Measurements from ENCODE around the gene SLC5A5. TPM values are rescaled to one million over a fixed set of nuclear protein-coding genes. Genes with fewer than 3 reads are reported as not detected.

The SLC5A5 gene
- total RNA-seq, 3 donors from 2014 or later (not counting 1 experiment from before 2014, with no cell fraction given), result 0.25 to 0.43 (median 0.26) TPM

- WGBS (ENCODE audit: insufficient coverage), result 89% methylated on average over 16 of the region's 16 CpGs
- Histone ChIP-seq H3K27ac (ENCODE audit: low read length) (no peak overlapping the region), H3K36me3 (ENCODE audit: control insufficient read depth, insufficient read depth, low read length) (no peaks in the 10 kb centered on the region), H3K4me3 (ENCODE audit: low read length) (no peak overlapping the region), H3K4me1 (ENCODE audit: control insufficient read depth, insufficient read depth, low read length) (peaks cover 16% of the 10 kb centered on the region), H3K27me3 (ENCODE audit: control insufficient read depth, insufficient read depth, low read length) (peaks cover 7% of the 10 kb centered on the region), H3K9me3 (ENCODE audit: control insufficient read depth, insufficient read depth, low read length) (no peaks in the 10 kb centered on the region)
- Mint-ChIP-seq H3K36me3 (no peaks in the 10 kb centered on the region), H3K4me1 (peaks cover 0 to 8% of the 10 kb centered on the region in 2 donors), H3K27me3 (ENCODE audit: low read depth in 2 of 2) (peaks cover 0 to 3% of the 10 kb centered on the region in 2 donors), H3K4me3 (no peak overlapping the region), H3K9me3 (no peaks in the 10 kb centered on the region), H3K27ac (no peak overlapping the region)
- no peak for DNase-seq
- intact Hi-C loops (cut with micrococcal nuclease), result no loop called here
- TF ChIP-seq, protein P1, sequence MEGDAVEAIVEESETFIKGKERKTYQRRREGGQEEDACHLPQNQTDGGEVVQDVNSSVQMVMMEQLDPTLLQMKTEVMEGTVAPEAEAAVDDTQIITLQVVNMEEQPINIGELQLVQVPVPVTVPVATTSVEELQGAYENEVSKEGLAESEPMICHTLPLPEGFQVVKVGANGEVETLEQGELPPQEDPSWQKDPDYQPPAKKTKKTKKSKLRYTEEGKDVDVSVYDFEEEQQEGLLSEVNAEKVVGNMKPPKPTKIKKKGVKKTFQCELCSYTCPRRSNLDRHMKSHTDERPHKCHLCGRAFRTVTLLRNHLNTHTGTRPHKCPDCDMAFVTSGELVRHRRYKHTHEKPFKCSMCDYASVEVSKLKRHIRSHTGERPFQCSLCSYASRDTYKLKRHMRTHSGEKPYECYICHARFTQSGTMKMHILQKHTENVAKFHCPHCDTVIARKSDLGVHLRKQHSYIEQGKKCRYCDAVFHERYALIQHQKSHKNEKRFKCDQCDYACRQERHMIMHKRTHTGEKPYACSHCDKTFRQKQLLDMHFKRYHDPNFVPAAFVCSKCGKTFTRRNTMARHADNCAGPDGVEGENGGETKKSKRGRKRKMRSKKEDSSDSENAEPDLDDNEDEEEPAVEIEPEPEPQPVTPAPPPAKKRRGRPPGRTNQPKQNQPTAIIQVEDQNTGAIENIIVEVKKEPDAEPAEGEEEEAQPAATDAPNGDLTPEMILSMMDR (IDR thresholded peaks at IDR 0.05), result no peak
- no peak for ATAC-seq
These were observed 6.0 kb downstream of the SLC5A5 start for GRCh38 chr19:17877696-17878095.

DNA sequence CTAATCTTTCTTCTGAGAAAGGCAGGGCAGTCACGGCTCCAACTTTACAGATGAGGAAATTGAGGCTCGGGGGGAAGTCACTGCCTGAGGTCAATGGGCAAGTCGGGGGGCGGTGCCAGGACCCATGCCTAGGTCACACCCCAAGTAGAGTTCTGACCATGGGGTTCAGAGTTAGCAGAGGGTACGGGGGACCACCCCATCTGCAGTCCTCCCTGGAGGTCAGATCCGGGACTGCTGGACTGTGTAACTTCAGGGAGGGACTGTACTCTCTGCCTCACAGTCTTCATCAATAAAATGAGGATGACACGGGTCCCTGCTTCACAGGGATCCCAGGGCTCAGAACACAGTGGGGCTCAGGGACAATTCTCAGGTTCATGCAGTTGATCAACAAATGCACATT, 7.7 kb downstream of the SLC5A5 start:
- Histone ChIP-seq H3K27me3 (ENCODE audit: control insufficient read depth, insufficient read depth, low read length) (no peaks in the 10 kb centered on the region), H3K27ac (ENCODE audit: low read length) (no peak overlapping the region), H3K4me3 (ENCODE audit: low read length) (no peak overlapping the region), H3K36me3 (ENCODE audit: control insufficient read depth, insufficient read depth, low read length) (no peaks in the 10 kb centered on the region), H3K9me3 (ENCODE audit: control insufficient read depth, insufficient read depth, low read length) (no peaks in the 10 kb centered on the region), H3K4me1 (ENCODE audit: control insufficient read depth, insufficient read depth, low read length) (peaks cover 8% of the 10 kb centered on the region)
- DNase-seq (no peak), ATAC-seq (no peak)
- Mint-ChIP-seq H3K4me1 (peaks cover 0 to 4% of the 10 kb centered on the region in 2 donors), H3K4me3 (no peak overlapping the region), H3K27ac (no peak overlapping the region), H3K9me3 (no peaks in the 10 kb centered on the region), H3K36me3 (no peaks in the 10 kb centered on the region), H3K27me3 (ENCODE audit: low read depth in 2 of 2) (peaks cover 0 to 3% of the 10 kb centered on the region in 2 donors)
- 85% methylated on average over 7 of the region's 7 CpGs for WGBS (ENCODE audit: insufficient coverage)
- TF ChIP-seq, protein P1 (IDR thresholded peaks at IDR 0.05), result no peak
- intact Hi-C loops (cut with micrococcal nuclease), result no loop called here

- Mint-ChIP-seq H3K27ac (no peak overlapping the region), H3K4me1 (no peaks in the 10 kb centered on the region), H3K9me3 (no peaks in the 10 kb centered on the region), H3K36me3 (no peaks in the 10 kb centered on the region), H3K4me3 (no peak overlapping the region), H3K27me3 (ENCODE audit: low read depth in 2 of 2) (no peaks in the 10 kb centered on the region)
- DNase-seq (no peak), ATAC-seq (no peak)
- intact Hi-C loops (cut with micrococcal nuclease), result no loop called here
- no peaks in the 10 kb centered on the region for H3K9me3 ChIP-seq (ENCODE audit: control insufficient read depth, insufficient read depth, low read length)
- H3K36me3 ChIP-seq (ENCODE audit: control insufficient read depth, insufficient read depth, low read length), result no peaks in the 10 kb centered on the region
- H3K4me1 ChIP-seq (ENCODE audit: control insufficient read depth, insufficient read depth, low read length), result peaks cover 8% of the 10 kb centered on the region
- H3K27ac ChIP-seq (ENCODE audit: low read length), result no peak overlapping the region
- TF ChIP-seq, protein P1 (IDR thresholded peaks at IDR 0.05), result no peak
- WGBS (ENCODE audit: insufficient coverage), result 85% methylated on average over 7 of the region's 7 CpGs
- no peak overlapping the region for H3K4me3 ChIP-seq (ENCODE audit: low read length)
- no peaks in the 10 kb centered on the region for H3K27me3 ChIP-seq (ENCODE audit: control insufficient read depth, insufficient read depth, low read length)
These were observed 10.0 kb downstream of the SLC5A5 start for GRCh38 chr19:17881701-17882100.
